Stimulated activated CD4-positive, alpha-beta T cell treated with anti-CD3 and anti-CD28 coated beads, Interleukin-4, amount 100 ng/mL, for 48 hours (primary cell): ENCODE measurements around the gene RUVBL2.

Experiments used
- DNase-seq, 2 donors: peaks; one replicate each; pipeline ENCODE4 v3.0.0-alpha.2; 2020; ENCODE audit warnings: low read depth in 2 of 2

RUVBL2 gene

DNA sequence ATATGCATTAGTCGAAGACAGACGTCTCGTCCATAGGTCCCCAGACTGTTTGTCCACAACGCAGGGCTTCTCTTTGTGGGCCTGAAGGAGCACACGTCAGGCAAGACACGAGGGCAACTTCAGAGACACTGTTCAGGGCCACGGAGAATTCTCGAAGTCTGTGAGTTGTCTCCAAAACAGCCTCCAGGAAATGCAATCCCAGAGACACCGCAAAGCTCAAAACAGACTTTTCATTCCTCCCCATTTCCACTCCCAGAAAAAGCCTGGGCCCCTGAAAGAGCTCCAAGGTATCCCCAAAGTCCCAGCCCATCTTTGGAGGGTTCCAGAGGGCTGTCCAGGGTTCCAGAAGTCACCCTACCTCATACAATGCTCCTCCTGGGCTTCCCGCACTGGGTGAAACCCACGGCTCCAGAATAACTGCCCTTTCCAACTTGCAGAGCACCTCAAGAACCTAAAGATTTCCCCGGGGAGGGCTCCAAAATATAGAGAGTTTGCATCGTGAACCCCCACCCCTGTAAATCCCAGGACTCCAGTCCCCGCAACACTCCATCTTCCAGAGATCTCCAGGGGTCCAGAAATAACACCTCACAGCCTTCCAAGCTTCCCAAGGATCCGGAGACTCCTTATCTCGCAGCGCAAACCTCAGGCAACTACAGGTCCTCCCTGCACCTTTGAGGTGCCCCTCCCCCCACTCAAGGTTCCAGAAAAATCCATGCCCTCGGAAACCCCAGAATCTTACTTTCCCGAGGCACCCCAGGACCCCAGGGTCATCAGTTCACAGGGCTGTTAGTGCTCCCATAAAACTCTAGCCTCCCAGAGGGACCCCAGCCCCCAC lies 29.3 kb upstream of the RUVBL2 start:
- no peak for DNase-seq

DNA sequence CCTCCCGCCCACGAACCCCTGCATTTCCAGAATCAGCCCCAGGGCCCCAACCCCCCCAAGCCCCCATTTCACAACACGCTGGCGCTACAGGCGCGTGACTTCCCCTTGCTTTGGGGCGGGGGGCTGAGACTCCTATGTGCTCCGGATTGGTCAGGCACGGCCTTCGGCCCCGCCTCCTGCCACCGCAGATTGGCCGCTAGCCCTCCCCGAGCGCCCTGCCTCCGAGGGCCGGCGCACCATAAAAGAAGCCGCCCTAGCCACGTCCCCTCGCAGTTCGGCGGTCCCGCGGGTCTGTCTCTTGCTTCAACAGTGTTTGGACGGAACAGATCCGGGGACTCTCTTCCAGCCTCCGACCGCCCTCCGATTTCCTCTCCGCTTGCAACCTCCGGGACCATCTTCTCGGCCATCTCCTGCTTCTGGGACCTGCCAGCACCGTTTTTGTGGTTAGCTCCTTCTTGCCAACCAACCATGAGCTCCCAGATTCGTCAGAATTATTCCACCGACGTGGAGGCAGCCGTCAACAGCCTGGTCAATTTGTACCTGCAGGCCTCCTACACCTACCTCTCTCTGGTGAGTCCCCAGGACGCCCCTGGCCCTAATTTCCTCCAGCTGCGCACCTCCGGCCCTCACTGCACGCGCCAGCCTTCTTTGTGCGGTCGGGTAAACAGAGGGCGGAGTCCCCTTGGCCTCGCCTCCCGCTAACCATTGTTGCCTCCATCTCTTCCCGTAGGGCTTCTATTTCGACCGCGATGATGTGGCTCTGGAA lies 28.5 kb upstream of the RUVBL2 start, which contains the start of gene FTL:
Gene FTL (plus strand): TSS at position 270 of the 766 bp plus-strand sequence. CDS start 199 bp downstream, at position 469.
- DNase-seq = peak; percentile 86 to 90

DNA sequence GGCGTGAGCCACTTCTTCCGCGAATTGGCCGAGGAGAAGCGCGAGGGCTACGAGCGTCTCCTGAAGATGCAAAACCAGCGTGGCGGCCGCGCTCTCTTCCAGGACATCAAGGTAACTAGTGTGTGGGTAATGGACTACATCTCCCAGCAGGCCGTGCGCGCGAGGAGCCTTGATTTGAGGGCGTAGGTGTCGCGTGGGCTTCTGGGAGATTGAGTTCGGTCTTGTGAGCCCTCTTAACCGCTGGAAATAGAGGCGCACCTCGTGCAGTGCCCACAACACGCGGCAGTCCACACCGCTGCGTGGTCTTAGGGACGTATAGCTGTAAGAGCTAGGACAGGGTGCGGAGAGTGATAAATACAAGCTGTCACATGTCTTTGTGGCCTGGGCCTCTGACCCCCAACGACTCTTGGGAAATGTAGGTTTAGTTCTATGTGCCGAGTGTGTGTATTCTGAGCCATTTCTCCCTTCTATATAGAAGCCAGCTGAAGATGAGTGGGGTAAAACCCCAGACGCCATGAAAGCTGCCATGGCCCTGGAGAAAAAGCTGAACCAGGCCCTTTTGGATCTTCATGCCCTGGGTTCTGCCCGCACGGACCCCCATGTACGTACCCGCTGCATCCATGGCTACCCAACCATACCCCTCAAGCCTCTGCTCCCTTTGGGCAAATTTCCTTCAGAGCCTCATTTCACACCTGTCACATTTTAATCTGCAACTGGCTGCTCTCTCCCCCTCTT lies 27.7 kb upstream of the RUVBL2 start:
- peak; percentile 86 to 88 for DNase-seq

DNA sequence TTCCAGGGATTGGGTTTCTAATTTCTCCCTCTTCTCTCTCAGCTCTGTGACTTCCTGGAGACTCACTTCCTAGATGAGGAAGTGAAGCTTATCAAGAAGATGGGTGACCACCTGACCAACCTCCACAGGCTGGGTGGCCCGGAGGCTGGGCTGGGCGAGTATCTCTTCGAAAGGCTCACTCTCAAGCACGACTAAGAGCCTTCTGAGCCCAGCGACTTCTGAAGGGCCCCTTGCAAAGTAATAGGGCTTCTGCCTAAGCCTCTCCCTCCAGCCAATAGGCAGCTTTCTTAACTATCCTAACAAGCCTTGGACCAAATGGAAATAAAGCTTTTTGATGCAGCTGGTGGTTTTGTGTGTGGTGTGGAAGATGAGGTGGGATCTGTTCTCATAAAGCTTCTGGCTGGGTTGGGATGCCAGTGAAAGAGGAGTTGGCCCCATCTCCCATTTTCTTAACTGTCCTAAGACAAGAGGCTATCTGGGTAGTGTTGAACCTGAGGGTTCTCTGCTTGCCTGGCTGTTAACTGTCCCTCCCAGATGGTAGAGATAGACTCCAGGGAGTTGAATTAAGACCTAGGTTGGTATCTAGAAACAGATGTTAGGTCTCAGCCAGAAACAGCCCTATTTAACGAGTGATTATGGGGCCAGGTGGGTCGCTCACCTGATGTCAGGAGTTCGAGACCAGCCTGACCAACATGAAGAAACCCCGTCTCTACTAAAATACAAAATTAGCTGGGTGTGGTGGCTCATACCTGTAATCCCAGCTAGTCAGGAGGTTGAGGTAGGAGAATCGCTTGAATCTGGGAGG lies 26.9 kb upstream of the RUVBL2 start:
- DNase-seq = no peak

DNA sequence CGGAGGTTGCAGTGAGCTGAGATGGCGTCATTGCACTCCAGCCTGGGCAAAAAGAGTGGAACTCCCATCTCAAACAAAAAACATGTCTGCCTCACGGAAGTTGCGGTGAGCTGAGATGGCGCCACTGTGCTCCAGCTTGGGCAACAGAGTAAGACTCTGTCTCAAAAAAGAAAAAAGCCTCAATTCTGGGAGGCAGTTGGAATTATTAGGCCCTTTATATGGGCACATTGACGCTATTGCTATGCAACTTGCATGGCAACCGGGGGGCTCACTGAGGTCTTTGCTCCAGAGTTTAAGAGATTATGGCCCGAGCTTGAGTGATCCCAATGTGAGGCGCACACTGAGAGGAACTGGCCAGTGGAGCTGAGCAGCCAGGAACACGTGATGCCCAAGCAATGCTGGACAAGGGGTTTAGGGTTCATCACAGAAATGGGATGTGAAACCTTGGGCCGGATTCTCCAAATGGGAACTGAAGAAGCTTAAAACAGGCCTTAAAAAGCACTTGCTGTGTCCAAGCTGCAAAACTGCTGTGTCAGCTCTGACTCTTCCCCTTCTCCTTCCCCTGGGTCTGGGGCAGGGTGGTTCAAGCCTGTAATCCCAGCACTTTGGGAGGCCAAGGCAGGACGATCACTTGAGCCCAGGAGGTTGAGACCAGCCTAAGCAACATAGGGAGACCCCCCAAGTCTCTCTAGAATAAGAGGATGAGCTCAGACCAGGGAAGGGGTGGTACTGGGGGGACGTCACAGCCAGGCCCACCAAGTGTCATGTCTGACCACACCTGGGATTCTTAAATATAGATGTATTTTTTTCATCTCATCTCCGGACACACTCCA lies 26.1 kb upstream of the RUVBL2 start:
- no peak for DNase-seq

DNA sequence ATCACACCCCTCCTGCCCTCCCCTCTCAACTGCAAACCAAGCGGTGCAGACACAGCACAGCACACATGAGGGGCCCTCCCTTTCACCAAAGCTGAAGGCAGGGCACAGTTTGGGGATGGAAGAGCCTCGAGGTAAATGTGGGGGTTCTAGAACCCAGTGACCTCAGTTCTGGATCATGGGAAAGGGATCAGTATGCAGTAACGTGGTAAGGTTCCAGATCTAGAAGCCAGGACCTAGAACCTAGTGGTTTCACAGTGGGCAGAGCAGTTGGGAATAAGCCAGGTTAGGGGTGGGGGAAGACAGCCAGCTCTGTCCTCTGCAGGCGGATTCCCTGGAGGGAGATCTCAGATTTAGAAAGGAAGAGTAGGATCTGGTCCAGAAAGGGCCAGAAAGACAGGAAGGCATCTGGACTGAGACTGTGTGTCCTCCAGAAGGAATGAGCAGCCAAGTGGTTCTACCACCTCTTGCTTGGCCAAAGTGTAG lies 25.5 kb upstream of the RUVBL2 start:
- no peak for DNase-seq

DNA sequence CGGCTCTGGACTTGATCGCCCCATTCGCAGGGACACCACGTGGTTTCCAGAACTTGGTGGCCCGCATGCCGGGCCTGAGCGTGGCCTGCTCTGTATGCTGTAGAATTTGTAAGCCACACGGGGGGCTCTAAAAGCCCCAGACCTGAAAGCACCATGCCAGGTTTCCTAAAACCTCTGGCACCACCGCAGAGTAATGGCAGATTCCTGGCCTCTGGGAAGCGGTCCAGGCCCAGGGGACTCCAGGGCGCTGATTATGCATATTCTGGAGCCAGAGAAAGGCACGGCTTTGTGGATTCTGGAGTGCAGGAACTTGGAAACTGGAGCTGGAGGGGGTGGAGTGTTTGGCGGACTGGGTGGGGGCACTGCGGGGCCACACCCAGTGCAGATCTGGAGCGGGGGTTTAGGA lies 24.9 kb upstream of the RUVBL2 start:
- no peak for DNase-seq

DNA sequence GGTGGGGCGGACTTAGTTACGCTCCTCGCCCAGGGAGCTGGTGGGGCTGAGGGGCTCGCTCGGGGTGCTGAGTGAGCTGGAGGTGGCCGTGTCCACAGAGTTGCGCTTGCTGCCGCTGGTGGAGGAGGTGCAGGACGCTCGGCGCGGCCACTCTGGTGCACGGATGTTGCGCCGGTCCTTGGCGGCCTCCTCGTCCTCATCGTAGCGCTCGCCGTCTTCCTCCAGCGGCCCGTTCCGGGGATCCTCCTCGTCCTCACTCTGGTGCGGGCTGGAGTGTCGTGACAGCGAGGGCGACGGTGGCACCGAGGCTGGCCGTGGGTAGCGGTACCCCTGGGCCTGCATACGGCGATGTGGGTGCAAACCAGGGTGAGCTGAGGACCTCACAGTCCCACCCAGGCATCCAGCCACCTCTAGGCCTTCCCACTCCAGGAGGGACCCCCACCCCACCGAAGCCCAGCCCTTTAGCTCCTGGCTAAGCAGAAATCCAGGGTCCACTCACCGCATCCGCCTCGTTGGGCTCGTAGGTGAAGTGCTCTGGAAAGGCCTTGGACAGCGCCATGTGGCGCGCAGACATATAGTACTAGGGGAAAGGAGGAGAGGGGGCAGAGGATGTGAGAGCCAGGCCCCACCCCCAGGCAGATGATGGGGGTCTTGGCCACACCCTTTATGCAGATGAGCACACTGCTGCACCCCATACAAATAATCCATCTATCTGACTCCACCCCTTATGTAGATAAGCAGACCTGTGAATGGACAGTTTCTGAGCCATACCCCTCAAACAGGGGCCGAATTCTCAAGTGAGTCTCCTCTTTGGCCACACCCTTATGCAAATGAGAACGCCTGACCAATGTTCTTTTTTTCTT lies 24.2 kb upstream of the RUVBL2 start:
- DNase-seq = no peak

DNA sequence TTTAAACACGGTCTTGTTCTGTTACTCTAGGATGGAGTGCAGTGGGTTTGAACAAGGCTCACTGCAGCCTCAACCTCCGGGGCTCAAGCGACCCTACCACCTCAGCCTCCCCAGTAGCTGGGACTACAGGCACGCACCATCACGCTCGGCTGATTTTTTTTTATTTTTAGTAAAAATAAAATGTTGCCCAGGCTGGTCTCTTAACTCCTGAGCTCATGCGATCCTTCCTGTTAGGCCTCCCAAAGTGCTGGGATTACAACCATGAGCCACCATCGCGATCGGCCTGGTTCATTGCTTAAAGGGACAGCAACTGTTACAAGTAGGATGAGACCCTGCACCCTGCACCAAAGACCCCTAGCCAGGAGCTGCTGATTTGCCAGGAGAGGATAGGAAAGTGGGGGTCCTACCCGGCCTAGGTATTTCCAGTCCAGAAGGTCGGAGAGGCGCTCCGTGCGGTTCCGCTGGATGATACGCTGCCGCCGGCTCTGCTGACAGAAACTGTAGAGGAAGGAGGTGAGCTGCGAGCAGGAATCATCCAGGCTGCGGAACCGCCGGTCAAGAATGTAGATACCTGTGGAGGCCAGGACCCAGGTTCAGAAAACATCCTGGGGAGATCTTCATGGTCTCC lies 23.4 kb upstream of the RUVBL2 start:
- DNase-seq = no peak

DNA sequence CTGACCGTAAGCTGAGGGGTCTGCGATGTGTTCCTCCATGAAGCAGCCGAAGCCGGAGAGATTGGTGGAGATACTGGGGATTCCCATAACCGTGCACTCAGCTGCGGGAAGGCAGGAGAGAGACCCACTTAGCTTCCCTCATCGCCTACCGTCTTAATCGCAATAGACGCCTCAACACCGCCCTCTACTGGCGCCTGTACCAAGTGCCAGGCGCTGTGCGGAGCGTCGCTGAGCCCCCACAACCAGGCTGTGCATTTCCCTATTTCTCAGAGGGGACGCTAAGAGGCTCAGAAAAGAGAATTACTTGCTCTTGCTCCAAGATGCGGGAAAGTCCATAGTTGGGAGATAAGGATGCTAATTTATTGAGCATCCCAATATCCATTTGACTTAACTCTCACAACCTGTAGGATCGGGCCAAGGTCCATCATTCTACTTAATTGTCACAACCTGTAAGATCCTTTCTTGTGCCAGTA lies 22.7 kb upstream of the RUVBL2 start:
- peak; percentile 78 to 83 for DNase-seq

DNA sequence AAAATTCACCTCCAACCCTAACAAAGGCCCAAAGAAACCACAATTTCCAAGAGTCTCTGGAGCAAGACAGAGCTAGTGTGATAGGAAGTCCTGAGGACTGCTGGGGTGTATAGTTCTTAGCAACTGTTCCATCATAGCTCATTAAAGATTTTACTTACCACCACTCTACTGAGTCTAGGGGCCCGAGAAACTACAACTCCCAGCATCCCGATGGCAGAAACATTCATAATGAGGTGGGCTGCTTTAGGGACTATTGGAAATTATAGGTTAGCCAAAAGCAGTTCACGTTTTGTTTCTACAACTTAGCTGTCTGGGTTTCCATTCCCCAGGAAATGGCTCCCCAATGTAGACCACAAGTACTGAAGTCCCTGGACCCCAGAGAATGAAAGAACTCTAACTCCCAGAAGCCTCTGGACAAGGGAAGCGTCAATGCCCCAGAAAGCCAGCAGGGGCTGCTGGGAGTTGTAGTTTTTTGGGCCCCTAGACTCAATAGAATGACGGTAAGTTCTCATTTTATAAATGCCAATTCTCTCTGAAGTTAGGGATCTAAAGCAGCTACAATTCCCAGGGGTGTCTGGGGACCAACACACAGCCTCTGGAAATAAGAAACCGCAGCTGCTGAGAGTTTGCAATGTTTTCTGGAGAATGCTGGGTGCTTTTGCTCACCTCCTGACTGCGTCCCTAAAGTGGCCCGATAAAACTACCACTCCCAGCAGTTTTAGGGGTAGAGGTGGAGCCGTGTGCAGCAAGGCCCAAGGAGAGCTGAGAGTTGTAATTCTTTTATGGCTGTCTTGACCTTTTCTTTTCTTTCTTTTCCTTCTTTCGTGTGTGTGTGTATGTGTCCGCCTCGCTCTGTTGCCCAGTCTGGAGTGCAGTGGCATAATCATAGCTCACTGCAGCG lies 17.5 kb upstream of the RUVBL2 start:
- no peak for DNase-seq

DNA sequence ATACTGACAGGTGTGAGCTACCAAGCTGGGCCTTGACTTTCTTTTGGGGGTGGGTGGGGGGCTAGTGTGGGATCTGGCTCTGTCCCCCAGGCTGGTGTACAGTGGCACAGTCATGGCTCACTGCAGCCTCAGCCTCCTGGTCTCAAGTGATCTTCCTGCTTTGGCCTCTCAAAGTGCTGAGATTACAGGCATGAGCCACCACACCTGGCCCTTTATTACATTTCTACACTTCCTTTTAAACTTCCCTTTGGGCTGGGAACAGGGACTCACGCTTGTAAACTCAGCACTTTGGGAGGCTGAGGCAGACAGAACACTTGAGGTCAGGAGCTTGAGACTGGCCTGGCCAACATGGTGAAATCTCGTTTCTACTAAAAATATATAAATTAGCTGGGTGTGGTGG lies 16.6 kb upstream of the RUVBL2 start:
- no peak for DNase-seq

DNA sequence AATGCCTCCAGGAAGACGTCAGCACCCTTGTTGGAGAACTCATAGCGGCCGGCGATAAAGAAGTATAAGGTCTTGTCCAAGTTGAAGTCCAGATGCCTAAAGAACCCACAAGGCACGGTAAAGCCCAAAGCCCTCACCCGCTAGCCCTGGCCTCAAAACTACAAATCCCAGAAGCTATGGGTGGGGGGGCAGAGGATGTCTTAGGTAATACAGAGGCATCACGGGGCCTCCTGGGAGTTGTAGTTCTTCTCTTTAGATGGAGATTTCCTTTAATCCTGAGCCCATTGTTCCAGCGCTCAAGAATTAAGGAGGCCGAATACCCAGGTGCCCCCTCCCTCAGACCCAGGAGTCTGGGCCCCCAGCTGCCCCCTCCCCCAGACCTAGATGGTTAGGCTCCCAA lies 11.4 kb upstream of the RUVBL2 start:
- DNase-seq = no peak

DNA sequence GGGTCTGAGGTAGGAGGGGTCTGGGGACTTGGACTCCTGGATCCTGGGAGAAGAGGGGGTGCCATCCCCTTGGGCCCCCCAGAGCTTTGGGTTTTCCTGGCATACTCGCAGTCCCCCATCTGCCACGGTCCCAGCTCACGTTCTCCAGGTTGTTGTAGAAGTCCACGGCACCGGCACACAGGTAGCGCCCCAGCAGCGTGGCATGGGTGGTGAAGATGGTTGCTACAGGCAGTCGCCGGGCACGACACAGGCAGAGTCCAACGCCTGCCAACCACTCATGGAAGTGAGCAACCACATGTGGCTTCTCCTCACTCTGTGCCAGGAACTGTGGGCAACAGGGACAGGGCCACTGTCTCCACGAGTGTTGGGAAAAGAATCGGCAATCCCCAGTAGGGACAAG lies 8.0 kb upstream of the RUVBL2 start:
- DNase-seq = no peak

DNA sequence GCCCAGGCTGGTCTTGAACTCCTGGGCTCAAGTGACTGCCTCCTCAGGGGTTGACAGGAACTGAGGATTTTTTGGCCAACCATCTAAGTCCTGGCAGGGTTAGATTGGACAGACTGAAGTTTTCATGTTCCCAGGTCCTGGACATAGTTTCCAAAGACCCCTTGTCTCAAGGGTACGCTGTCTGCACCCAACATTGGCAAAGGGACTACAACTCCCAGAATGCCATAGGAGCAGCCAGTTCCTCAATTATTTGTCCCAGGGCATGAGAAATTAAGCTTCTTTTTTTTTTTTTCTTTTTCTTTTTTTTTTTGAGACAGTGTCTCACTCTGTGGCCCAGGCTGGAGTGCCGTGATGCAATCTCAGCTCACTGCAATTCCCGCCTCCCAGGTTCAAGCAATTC lies 7.5 kb upstream of the RUVBL2 start:
- DNase-seq = no peak

DNA sequence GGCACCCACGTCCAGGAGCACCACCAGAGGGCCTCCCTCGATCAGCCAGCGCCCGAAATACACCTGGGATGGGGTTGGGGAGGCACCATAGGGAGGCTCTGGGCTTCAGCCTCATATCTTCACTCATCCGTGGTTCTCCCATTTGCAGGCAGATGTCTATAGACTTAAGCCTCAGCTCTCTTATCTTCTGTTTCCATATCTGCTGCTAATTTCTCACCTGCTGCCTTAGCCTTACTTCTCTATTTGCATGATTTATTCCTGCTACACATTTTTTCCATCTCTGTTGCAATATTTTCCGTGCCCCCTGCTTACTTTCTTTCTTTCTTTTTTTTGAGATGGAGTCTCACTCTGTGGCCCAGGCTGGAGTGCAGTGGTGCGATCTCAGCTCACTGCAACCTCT lies 6.4 kb upstream of the RUVBL2 start:
- no peak for DNase-seq

DNA sequence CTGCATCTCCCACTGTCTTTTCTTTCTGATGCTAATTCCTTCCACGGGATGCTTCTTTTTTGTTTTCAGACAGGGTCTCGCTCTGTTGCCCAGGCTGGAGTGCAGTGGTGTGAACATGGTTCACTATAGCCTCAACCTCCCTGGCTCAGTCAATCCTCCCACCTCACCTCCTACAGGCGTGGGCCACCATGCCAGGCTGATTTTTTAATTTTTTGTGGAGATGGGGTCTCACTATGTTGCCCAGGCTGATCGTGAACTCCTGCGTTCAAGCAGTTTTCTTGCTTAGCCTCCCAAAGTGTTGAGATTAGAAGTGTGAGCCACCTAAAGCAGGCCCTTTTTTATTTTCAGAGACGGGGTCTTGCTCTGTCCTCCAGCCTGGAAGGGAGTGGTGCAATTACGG lies 5.4 kb upstream of the RUVBL2 start:
- no peak for DNase-seq

DNA sequence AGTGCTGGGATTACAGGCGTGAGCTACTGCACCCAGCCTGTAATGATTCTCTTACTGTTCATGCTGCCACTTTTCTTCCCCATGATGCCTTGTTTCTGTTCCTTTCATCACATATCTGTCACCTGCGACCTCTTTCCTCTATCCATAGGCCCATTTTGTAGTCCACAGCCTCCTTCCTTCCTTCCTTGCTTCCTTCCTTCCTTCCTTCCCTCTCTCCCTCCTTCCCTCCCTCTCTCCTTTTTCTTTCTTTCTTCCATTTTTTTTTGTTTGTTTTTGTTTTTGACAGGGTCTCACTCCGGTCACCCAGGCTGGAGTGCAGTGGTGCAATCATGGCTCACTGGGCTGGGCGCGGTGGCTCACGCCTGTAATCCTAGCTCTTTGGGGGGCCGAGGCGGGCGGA lies 4.8 kb upstream of the RUVBL2 start:
- no peak for DNase-seq
